ENCODE data around the gene COPS6. TPM values are rescaled to one million over a fixed set of nuclear protein-coding genes. Genes with fewer than 3 reads are reported as not detected.

COPS6 gene
- total RNA-seq, 1 experiment from 2014 or later = 151 TPM

Other genes with a start within 250 kb of the COPS6 start
- not detected in 2 replicates for gene OR2AE1, start 211.9 kb upstream of the COPS6 start, total RNA-seq (2014; rRNA removed; shearing (Covaris generic))
- 10.0 and 12.9 TPM in 2 replicates for gene TRIM4, start 169.4 kb upstream of the COPS6 start, total RNA-seq (2014; rRNA removed; shearing (Covaris generic))
- gene GJC3, start 159.3 kb upstream of the COPS6 start, total RNA-seq (2014; rRNA removed; shearing (Covaris generic)) = not detected in 2 replicates
- 1.1 TPM in 1 of 2 replicates, not detected in the other for gene AZGP1, start 112.9 kb upstream of the COPS6 start, total RNA-seq (2014; rRNA removed; shearing (Covaris generic))
- gene ZKSCAN1, start 73.4 kb upstream of the COPS6 start, total RNA-seq (2014; rRNA removed; shearing (Covaris generic)) = 13.8 and 19.4 TPM in 2 replicates
- 12.2 and 23.1 TPM in 2 replicates for gene ZSCAN21, start 39.2 kb upstream of the COPS6 start, total RNA-seq (2014; rRNA removed; shearing (Covaris generic))
- 29.9 and 38.7 TPM in 2 replicates for gene ZNF3, start 7.2 kb upstream of the COPS6 start, total RNA-seq (2014; rRNA removed; shearing (Covaris generic))
- gene MCM7, start 12.4 kb downstream of the COPS6 start, total RNA-seq (2014; rRNA removed; shearing (Covaris generic)) = 356 and 361 TPM in 2 replicates
- gene AP4M1, start 12.7 kb downstream of the COPS6 start, total RNA-seq (2014; rRNA removed; shearing (Covaris generic)) = 19.7 and 34.3 TPM in 2 replicates
- 26.6 and 45.6 TPM in 2 replicates for gene TAF6, start 30.4 kb downstream of the COPS6 start, total RNA-seq (2014; rRNA removed; shearing (Covaris generic))
- 26.6 and 30.0 TPM in 2 replicates for gene CNPY4, start 30.7 kb downstream of the COPS6 start, total RNA-seq (2014; rRNA removed; shearing (Covaris generic))
- 1.7 and 2.9 TPM in 2 replicates for gene MBLAC1, start 38.0 kb downstream of the COPS6 start, total RNA-seq (2014; rRNA removed; shearing (Covaris generic))
- 97.5 and 231 TPM in 2 replicates for gene LAMTOR4, start 59.9 kb downstream of the COPS6 start, total RNA-seq (2014; rRNA removed; shearing (Covaris generic))
- 9.0 and 14.4 TPM in 2 replicates for gene TRAPPC14, start 69.8 kb downstream of the COPS6 start, total RNA-seq (2014; rRNA removed; shearing (Covaris generic))
- gene GAL3ST4, start 79.6 kb downstream of the COPS6 start, total RNA-seq (2014; rRNA removed; shearing (Covaris generic)) = 0.81 TPM in 1 of 2 replicates, not detected in the other
- gene GPC2, start 88.4 kb downstream of the COPS6 start, total RNA-seq (2014; rRNA removed; shearing (Covaris generic)) = 8.8 and 9.0 TPM in 2 replicates
- gene STAG3, start 88.9 kb downstream of the COPS6 start, total RNA-seq (2014; rRNA removed; shearing (Covaris generic)) = 0.68 and 3.3 TPM in 2 replicates
- gene PVRIG, start 131.0 kb downstream of the COPS6 start, total RNA-seq (2014; rRNA removed; shearing (Covaris generic)) = not detected in 2 replicates
- gene SPDYE3, start 218.7 kb downstream of the COPS6 start, total RNA-seq (2014; rRNA removed; shearing (Covaris generic)) = not detected in 2 replicates

Measured in G401 (cell line).